ENCODE data around the gene CRHR1. TPM values are rescaled to one million over a fixed set of nuclear protein-coding genes. Genes with fewer than 3 reads are reported as not detected.

Gene CRHR1
- polyA plus RNA-seq, 4 donors = 0.14 to 1.6 (median 0.45) TPM

DNA sequence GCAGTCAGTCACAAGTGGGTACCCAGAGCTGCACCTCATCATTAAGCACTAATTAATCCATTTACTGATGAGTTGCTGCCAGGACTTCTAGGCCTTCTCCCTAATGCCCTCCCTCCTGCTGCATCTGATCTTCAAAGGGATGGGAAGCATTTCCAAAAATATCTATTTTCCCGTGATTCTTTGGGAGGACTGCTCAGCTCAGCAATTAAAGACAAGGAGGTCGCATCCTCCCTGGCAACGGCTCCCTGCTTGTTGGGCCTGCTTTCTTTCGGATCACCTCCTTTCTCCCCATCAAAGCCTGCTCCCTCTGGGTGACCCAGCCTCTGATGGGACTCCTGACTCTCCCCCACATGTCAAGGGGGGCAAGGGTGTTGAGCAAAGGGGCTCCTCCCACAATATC is 34.6 kb downstream of the CRHR1 start:
- DNase-seq (ENCODE audit: low read depth in 4 of 4, low spot score in 3 of 4) = no peak

DNA sequence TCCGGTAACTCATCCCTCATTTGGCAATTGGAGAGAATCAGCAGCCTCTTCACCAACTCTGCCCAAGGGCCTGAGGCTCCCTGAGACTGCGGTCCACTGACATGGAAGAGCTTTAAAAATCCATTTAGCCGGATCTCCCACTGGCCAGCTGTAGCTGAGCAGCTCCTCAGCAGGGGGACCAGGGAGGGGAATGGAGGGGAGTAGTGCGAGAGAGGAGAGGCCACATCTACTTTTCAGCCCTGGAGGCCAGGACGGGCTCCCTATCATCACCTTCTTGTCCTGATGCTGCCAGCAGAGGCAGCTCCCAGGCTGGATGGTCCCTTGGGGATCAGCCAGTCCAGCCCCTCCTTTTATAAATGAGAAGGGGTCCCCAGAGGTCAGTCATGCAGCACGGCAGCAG is 35.5 kb downstream of the CRHR1 start:
- no peak for DNase-seq (ENCODE audit: low read depth in 4 of 4, low spot score in 3 of 4)

GRCh38 chr17:45820052-45820780 is 36.1 kb downstream of the CRHR1 start:
- DNase-seq (ENCODE audit: low read depth in 4 of 4, low spot score in 3 of 4) = no peak

GRCh38 chr17:45821147-45821546 is 37.0 kb downstream of the CRHR1 start:
- DNase-seq (ENCODE audit: low read depth in 4 of 4, low spot score in 3 of 4) = no peak

DNA sequence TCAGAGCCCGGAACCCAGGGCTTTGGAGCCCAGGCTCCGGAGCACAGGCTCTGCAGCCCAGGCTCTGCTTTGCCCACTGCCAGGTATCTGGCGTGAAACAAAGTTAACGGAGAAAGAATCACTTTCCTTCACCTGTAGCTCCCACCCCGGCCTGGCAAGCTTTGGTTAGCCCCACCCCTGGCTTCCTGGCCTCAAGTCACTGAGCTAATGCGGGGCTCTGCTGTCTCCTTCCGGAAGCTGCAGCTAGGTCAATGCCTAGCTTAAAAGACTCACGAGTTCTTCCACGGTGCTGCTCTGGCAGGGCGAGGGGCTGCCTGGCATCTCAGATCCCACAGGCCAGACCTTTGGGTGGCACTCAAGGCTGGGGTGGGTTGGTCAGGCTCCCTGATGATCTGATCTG is 39.5 kb downstream of the CRHR1 start:
- no peak for DNase-seq (ENCODE audit: low read depth in 4 of 4, low spot score in 3 of 4)

DNA sequence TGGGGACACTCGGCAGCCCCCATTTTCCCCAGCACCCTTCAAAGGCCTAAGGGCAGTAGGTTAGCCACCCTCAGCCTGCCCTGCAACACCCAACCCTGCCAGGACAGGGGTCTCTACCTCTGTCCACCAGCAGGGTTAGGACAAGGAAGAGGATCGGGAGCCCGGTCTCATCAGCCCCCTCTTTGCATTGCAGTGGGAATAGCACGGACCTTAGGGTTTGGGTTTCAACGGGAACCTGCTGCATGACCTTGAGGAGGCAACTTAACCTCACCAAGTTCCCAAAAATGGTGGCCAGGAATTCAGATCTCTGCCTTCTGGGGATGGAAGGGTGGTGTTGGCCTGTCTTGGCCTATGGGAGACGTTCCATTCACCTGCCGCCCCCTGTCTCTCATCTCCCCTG is 40.4 kb downstream of the CRHR1 start:
- no peak for DNase-seq (ENCODE audit: low read depth in 4 of 4, low spot score in 3 of 4)

- no peak for DNase-seq (ENCODE audit: low read depth in 4 of 4, low spot score in 3 of 4)
These were observed 40.9 kb downstream of the CRHR1 start for GRCh38 chr17:45824901-45825492.

DNA sequence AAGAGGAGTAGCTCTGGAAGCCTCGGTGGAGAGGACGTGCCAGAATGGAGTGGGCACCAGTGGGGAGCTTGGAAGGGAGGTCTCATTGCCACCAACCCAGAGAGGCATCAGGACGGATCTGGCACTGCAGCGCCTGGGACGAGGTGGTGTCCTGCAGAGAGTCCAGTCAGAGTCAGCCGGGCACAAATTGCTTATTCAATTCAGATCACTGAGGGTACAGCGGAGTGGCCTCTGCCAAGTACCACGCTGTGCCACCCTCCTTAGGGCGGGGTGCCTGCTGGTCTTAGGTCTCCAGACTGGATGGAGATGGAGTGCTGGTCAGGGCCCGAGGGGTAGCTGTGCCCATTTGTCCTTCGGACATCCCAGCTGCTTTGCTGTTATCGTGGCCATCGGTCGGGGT is 41.7 kb downstream of the CRHR1 start:
- DNase-seq (ENCODE audit: low read depth in 4 of 4, low spot score in 3 of 4) = no peak

DNA sequence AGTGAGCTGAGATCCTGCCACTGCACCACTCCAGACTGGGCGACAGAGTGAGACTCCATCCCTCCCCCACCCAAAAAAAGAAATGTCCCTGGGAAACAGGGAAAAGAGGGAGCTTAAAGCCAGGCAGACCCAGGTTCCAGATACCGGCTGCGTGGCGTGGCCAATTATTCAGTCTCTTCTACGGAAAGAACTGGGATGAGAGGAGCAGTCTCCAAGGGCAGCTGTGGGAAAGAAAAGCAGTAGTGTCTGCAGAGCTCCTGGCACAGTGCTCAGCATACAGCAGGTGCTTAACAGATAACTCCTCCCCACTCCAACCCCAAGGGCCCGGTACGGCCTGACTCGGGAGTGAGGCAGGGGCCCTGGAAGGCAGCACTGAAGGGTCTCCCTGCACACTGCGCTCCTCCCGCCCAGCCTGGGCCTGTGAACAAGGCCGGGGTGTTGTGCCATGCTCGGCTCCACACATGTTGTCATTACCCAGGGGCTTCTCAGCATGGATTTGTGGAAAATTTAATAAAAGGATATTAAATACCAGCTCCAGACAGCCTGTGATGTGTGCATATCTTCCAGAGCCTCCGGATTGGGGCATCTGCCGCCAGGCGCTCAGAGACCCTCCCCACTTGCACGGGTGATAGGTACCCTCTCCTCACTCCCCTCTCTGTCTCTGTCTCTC is 42.9 kb downstream of the CRHR1 start:
- no peak for DNase-seq (ENCODE audit: low read depth in 4 of 4, low spot score in 3 of 4)

GRCh38 chr17:45828171-45828570 is 44.1 kb downstream of the CRHR1 start:
- DNase-seq (ENCODE audit: low read depth in 4 of 4, low spot score in 3 of 4) = no peak

DNA sequence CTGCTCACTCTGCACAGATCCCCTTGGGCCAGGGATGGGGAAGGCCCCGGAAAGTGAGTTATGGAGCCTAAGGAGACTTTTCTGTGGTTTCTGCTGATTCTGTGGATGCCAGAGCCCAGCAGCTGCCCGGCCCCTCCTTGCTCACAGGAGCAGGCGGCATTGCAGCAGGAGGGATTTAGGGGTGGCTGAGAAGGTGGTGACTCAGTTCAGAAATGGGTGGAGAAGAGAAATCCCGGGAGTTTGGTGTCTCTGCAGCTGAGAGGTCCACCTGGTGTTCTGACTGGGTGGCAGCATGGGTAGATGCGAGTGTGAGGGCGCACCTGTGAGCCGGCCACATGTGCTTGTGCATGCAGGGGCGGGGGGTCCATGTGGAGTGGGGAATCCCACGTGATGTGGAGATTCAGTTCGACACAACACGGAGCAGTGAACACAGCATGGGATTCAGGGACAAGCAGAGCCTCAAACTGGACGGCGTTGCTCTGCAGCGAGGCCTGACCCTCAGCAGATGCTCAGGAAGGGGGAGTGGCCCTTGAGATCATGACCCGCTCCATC is 44.5 kb downstream of the CRHR1 start:
- no peak for DNase-seq (ENCODE audit: low read depth in 4 of 4, low spot score in 3 of 4)

DNA sequence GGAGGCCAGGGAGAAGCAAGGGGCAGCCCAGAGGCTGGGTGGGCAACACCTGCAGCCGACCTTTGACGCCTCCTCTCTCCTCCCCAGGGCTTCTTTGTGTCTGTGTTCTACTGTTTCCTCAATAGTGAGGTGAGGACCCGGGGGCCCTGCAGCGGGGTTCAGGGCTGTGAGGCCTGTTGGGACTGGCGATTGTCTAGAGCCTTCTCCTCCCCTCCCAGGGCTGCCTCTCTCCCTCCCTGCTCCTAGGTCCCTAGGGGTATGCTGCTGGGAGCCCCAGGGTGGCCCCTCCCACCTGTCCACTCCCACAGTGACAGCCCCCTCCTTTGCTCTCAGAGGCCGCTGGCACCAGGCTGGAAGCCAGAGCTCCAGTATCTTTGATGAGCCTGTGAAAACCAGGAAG is 49.8 kb downstream of the CRHR1 start:
- no peak for DNase-seq (ENCODE audit: low read depth in 4 of 4, low spot score in 3 of 4)

DNA sequence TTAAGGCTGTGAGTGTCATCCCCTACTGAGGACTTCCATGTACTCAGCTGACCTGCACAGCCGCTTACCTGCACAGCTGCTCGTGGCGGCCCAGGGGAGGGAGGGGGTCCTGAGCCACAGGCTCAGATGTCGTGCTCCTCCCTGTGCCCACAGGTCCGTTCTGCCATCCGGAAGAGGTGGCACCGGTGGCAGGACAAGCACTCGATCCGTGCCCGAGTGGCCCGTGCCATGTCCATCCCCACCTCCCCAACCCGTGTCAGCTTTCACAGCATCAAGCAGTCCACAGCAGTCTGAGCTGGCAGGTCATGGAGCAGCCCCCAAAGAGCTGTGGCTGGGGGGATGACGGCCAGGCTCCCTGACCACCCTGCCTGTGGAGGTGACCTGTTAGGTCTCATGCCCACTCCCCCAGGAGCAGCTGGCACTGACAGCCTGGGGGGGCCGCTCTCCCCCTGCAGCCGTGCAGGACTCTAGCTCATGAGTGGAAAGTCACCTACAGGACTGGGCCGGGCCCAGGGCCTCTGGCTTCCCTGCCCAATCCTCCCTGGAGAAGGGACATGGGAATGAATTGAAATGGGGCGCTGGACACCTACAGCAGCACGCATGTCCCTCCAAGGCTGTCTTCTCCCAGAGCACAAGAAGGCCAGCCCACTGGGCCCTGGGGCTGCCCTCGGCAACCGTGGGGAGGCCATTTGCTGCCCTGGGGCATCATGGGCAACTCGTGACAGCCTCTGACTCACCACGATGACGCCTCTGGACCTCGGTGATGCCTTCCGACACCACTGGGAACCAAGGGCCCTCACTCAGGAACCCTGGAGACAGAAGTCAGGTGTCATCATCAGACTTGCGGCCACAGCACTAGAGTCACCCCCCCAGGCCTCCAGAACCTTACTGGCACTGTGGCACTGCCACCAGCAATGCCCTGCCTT is 50.6 kb downstream of the CRHR1 start:
- no peak for DNase-seq (ENCODE audit: low read depth in 4 of 4, low spot score in 3 of 4)

- DNase-seq (ENCODE audit: low read depth in 4 of 4, low spot score in 3 of 4) = no peak
These were observed 51.4 kb downstream of the CRHR1 start for GRCh38 chr17:45835481-45835880.

DNA sequence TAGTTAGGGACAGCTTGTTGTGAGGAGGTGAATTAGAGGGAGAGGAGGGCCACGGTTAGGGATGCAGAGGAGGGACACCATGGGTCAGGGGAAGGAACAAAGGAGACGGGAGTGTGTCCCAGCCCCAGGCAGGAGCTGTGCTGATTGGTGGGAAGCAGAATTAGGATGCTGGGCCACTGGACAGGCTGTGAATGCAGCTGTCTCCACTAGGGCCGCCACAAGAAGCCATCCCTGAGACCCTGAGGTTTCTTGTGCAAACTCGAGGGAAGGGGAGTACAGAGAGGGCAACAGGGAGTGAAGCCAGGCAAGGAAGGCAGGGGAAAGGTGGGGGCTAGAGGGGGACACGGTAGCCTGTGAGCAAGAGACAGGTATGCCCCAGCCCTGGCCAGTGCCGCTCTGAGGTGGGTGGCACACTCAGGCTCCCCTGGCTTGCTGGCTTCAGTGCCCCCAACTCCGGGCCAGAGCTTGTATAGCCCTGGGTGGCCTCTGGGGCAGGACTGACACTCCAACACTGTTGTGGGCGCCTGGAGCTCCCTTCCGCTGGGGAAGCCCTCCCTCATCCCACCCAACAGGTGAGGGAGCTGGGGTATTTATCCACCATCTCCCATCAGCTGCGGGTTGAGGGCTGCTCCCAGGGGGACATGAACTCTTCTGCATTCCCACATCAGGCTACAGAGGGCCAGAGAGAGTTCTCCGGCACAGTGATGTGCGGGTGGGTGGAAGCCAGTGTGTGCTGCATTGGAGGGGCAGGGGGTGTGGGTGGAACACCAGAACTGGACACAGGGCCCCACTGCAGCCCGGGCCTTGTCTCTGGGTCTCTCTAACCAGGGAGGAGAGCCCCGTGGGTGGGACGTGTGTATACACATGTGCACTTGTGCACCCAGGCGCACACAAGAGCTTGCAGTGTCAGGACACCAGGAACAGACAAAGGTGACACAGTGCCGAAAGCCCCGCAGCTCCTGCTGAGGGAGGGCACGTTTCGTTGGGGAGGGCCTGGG is 52.2 kb downstream of the CRHR1 start:
- DNase-seq (ENCODE audit: low read depth in 4 of 4, low spot score in 3 of 4) = no peak

- DNase-seq (ENCODE audit: low read depth in 4 of 4, low spot score in 3 of 4) = no peak
These were observed 53.1 kb downstream of the CRHR1 start for GRCh38 chr17:45837187-45837586.

- no peak for DNase-seq (ENCODE audit: low read depth in 4 of 4, low spot score in 3 of 4)
These were observed 53.5 kb downstream of the CRHR1 start for GRCh38 chr17:45837603-45838002.

- DNase-seq (ENCODE audit: low read depth in 4 of 4, low spot score in 3 of 4) = no peak
These were observed 54.7 kb downstream of the CRHR1 start for GRCh38 chr17:45838751-45839295.

GRCh38 chr17:45839442-45839841 is 55.3 kb downstream of the CRHR1 start:
- DNase-seq (ENCODE audit: low read depth in 4 of 4, low spot score in 3 of 4) = no peak

Measured in right renal pelvis (tissue), 4 donors.